ENCODE results near the gene STRAP. TPM values are rescaled to one million over a fixed set of nuclear protein-coding genes. Genes with fewer than 3 reads are reported as not detected.

The STRAP gene
- total RNA-seq, 1 donor from 2014 or later = 229 TPM

DNA sequence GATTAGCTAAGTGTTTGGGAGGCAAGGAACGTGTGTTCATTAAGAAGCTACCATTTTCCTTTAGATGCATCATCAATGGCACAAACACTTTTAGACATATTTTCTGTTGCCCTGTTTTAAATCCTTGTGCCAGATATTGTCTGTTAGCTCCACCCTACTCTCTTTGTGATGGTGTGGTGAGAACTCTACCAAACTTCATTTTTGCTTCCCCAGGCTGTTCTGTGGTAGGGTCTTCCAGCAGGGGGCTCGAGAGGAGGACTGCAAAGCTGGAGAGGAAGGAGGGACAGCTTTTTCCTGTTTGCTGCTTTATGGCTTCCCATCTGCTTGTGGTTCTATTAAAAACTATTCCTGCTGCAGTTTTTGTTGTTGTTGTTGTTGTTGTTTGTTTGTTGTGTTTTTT is 23.8 kb upstream of the STRAP start:
- H3K36me3 Mint-ChIP-seq (ENCODE audit: insufficient read depth) = no peaks in the 10 kb centered on the region
- H3K4me1 Mint-ChIP-seq (ENCODE audit: low read depth) = no peaks in the 10 kb centered on the region
- H3K27ac Mint-ChIP-seq = no peak overlapping the region
- no peak overlapping the region for H3K4me3 Mint-ChIP-seq (ENCODE audit: low read depth)
- no peaks in the 10 kb centered on the region for H3K9me3 Mint-ChIP-seq (ENCODE audit: low read depth)
- H3K27me3 Mint-ChIP-seq = no peaks in the 10 kb centered on the region
- TF ChIP-seq, protein P1, sequence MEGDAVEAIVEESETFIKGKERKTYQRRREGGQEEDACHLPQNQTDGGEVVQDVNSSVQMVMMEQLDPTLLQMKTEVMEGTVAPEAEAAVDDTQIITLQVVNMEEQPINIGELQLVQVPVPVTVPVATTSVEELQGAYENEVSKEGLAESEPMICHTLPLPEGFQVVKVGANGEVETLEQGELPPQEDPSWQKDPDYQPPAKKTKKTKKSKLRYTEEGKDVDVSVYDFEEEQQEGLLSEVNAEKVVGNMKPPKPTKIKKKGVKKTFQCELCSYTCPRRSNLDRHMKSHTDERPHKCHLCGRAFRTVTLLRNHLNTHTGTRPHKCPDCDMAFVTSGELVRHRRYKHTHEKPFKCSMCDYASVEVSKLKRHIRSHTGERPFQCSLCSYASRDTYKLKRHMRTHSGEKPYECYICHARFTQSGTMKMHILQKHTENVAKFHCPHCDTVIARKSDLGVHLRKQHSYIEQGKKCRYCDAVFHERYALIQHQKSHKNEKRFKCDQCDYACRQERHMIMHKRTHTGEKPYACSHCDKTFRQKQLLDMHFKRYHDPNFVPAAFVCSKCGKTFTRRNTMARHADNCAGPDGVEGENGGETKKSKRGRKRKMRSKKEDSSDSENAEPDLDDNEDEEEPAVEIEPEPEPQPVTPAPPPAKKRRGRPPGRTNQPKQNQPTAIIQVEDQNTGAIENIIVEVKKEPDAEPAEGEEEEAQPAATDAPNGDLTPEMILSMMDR (IDR thresholded peaks at IDR 0.05; ENCODE audit: unreplicated experiment) = peak; percentile 42
- no peak for DNase-seq (ENCODE audit: low spot score, unreplicated experiment)

GRCh38 chr12:15859116-15859515 is 23.1 kb upstream of the STRAP start:
- TF ChIP-seq, protein P1 (IDR thresholded peaks at IDR 0.05; ENCODE audit: unreplicated experiment) = no peak
- Mint-ChIP-seq H3K27me3 (no peaks in the 10 kb centered on the region), H3K36me3 (ENCODE audit: insufficient read depth) (no peaks in the 10 kb centered on the region), H3K4me3 (ENCODE audit: low read depth) (no peak overlapping the region), H3K27ac (no peak overlapping the region), H3K4me1 (ENCODE audit: low read depth) (no peaks in the 10 kb centered on the region), H3K9me3 (ENCODE audit: low read depth) (no peaks in the 10 kb centered on the region)
- DNase-seq (ENCODE audit: low spot score, unreplicated experiment) = no peak

DNA sequence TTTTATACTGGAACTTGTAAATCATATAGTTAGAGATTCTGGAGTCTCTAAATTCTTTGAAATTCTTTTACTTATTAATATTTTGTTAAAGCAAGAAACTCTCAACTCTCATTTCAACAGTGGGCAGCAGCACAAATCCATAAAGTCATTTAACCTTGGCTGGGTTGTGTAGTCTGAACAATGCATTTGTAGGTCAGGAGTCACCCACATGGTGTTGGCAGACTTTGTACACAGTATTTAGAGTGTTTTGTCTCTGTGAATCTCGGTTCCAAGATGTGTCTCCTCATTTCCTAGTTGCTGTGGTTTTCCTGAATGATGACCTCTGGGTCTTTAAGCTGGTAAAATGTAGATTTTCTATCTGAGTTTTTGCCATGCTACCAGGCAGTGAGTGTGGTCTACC is 20.8 kb upstream of the STRAP start:
- DNase-seq (ENCODE audit: low spot score, unreplicated experiment) = no peak
- Mint-ChIP-seq H3K9me3 (ENCODE audit: low read depth) (no peaks in the 10 kb centered on the region), H3K36me3 (ENCODE audit: insufficient read depth) (no peaks in the 10 kb centered on the region), H3K27me3 (no peaks in the 10 kb centered on the region), H3K4me1 (ENCODE audit: low read depth) (no peaks in the 10 kb centered on the region), H3K4me3 (ENCODE audit: low read depth) (no peak overlapping the region), H3K27ac (no peak overlapping the region)
- TF ChIP-seq, protein P1 (IDR thresholded peaks at IDR 0.05; ENCODE audit: unreplicated experiment) = no peak

DNA sequence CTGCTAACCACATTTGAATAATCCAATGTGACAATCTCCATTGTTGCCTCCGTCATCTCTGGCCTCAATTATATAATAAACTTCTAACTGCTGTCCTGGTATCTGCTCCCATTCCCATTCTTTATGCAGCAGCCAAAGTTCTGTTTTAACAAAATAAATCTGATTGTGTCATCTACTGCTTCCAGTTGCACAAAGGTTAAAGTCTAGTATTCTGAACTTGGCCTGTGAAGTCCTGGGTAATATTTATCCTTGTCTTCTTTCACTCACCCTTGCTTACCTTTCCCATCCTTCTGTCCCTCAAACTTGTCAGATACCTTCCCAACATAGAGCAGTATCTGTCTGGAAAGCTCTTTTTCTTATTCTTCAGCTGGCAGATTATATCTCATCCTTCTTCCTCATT is 19.3 kb upstream of the STRAP start:
- Mint-ChIP-seq H3K27me3 (no peaks in the 10 kb centered on the region), H3K4me1 (ENCODE audit: low read depth) (no peaks in the 10 kb centered on the region), H3K4me3 (ENCODE audit: low read depth) (no peak overlapping the region), H3K9me3 (ENCODE audit: low read depth) (no peaks in the 10 kb centered on the region), H3K27ac (no peak overlapping the region), H3K36me3 (ENCODE audit: insufficient read depth) (no peaks in the 10 kb centered on the region)
- TF ChIP-seq, protein P1 (IDR thresholded peaks at IDR 0.05; ENCODE audit: unreplicated experiment) = no peak
- no peak for DNase-seq (ENCODE audit: low spot score, unreplicated experiment)

DNA sequence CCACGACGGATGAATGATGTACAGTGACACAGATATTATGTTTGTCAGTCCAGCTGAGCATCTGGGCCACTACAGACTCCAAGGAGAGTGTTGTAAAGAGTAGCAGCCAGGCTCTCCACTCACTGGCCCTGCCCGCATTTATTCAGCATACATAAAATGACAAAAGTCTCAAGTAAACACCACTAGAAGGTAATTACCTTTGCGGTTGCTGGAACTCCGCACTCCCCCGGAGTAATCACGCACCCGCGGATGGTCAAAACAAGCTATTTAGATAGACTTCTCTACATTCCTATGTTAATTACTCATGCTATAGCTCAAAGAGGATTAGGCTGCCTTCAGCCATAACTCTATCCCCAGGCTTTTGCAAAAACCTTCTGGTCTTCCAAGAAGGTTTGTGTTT is 18.8 kb upstream of the STRAP start:
- Mint-ChIP-seq H3K4me1 (ENCODE audit: low read depth) (no peaks in the 10 kb centered on the region), H3K9me3 (ENCODE audit: low read depth) (no peaks in the 10 kb centered on the region), H3K27ac (no peak overlapping the region), H3K4me3 (ENCODE audit: low read depth) (no peak overlapping the region), H3K36me3 (ENCODE audit: insufficient read depth) (no peaks in the 10 kb centered on the region), H3K27me3 (no peaks in the 10 kb centered on the region)
- DNase-seq (ENCODE audit: low spot score, unreplicated experiment) = no peak
- TF ChIP-seq, protein P1 (IDR thresholded peaks at IDR 0.05; ENCODE audit: unreplicated experiment) = no peak

Data from progenitor cell of endocrine pancreas (in vitro differentiated cells).